HepG2 (cell line): ENCODE results near the gene CRMP1. TPM values are rescaled to one million over a fixed set of nuclear protein-coding genes. Genes with fewer than 3 reads are reported as not detected.

Source experiments
- ATAC-seq: fragments of 200-7000 bp; cut with Tn5 transposase; 3 replicates; pipeline ENCODE4 v1.9.1; 2020; ENCODE audit warnings: mild to moderate bottlenecking, moderate library complexity
- BruUV-seq: library from RNA; stranded (reverse); fragments of 400-500 nt; replicated peaks from 2 replicates; lab custom pipeline; 2021; lab: Mats Ljungman, UMichigan
- CTCF ChIA-PET: fragments of 300-600 bp; formaldehyde crosslinking; extraction: SDS; loops from one replicate; lab custom pipeline; 2021; ENCODE audit warnings: low total read pairs, inconsistent platforms, low intra/inter-chr PET ratio; lab: Yijun Ruan, JAX
- POLR2A ChIA-PET: fragments of 350-600 bp; sonication (Branson Sonifier 250); formaldehyde crosslinking; loops from one replicate; lab custom pipeline; 2020; ENCODE audit warnings: antibody characterized with exemption, inconsistent platforms; lab: Yijun Ruan, JAX
- DNase-seq: peaks from one replicate; pipeline ENCODE4 v3.0.0-alpha.2; 2015; ENCODE audit warnings: low spot score
- FAIRE-seq: peaks from 3 replicates; lab custom pipeline; 2011; peaks lifted over from hg19 to GRCh38; lab: Jason Lieb, UNC
- H2AFZ ChIP-seq: one replicate; pipeline ENCODE4 v1.6.1; 2011; ENCODE audit warnings: low read length, inconsistent platforms
- H3K27ac ChIP-seq: fragments of 300-600 bp; 3 replicates; pipeline ENCODE4 v1.8.0; 2011; ENCODE audit warnings: mixed run types, mild to moderate bottlenecking, mixed read lengths, low read length, inconsistent platforms; ENCODE audit not compliant: insufficient read depth; ENCODE audit errors: extremely low read length
- H3K27me3 ChIP-seq, 2 experiments: fragments of 200-600 bp in 1 of 2; 2 replicates in 1 of 2; 3 replicates in 1 of 2; pipeline versions ENCODE4 v1.6.0 to v1.8.0; 2011; ENCODE audit warnings: low read length in 2 of 2, mild to moderate bottlenecking in 2 of 2, moderate library complexity in 2 of 2, inconsistent platforms in 1 of 2; ENCODE audit not compliant: insufficient read depth in 2 of 2, control insufficient read depth in 1 of 2
- H3K36me3 ChIP-seq, 2 experiments: fragments of 200-600 bp in 1 of 2; replicated peaks in 1 of 2; 2 replicates in 1 of 2; 3 replicates in 1 of 2; pipeline versions ENCODE4 v1.5.1 to v1.8.0; 2011; ENCODE audit warnings: low read length in 2 of 2, inconsistent platforms in 1 of 2; ENCODE audit not compliant: insufficient read depth in 2 of 2, control insufficient read depth in 1 of 2
- H3K4me1 ChIP-seq: 2 replicates; pipeline ENCODE4 v1.5.1; 2012; ENCODE audit warnings: low read length, inconsistent platforms; ENCODE audit not compliant: insufficient read depth
- H3K4me2 ChIP-seq: 2 replicates; pipeline ENCODE4 v1.6.0; 2011; ENCODE audit warnings: low read depth, low read length, inconsistent platforms
- H3K4me3 ChIP-seq, 3 experiments: fragments of 200-600 bp in 1 of 3; sonication (generic), shearing (Covaris generic) in 1 of 3; replicated peaks in 1 of 3; 2 replicates each; pipeline ENCODE4 v1.5.1; 2011 to 2016; ENCODE audit warnings: low read length in 3 of 3, inconsistent platforms in 2 of 3, low read depth in 2 of 3, mild to moderate bottlenecking in 2 of 3, control low read depth in 1 of 3, mixed read lengths in 1 of 3; ENCODE audit not compliant: insufficient read depth in 1 of 3
- H3K79me2 ChIP-seq: one replicate; pipeline ENCODE4 v1.6.1; 2011; ENCODE audit warnings: low read length, inconsistent platforms; ENCODE audit not compliant: insufficient read depth
- H3K9ac ChIP-seq: 2 replicates; pipeline ENCODE4 v1.6.0; 2011; ENCODE audit warnings: mild to moderate bottlenecking, low read depth, low read length, inconsistent platforms; ENCODE audit not compliant: insufficient read depth
- H3K9me3 ChIP-seq: 2 replicates; pipeline ENCODE4 v1.5.1; 2012; ENCODE audit warnings: mild to moderate bottlenecking, low read length
- H4K20me1 ChIP-seq: 2 replicates; pipeline ENCODE4 v1.6.0; 2011; ENCODE audit warnings: inconsistent platforms, mild to moderate bottlenecking, low read length, moderate library complexity; ENCODE audit not compliant: insufficient read depth
- BORCS8-MEF2B ChIP-seq: sonication (generic); formaldehyde crosslinking; IDR thresholded peaks from 2 replicates; pipeline ENCODE4 v1.8.0; 2022; ENCODE audit warnings: mild to moderate bottlenecking, missing genetic modification reagents
- HES4 ChIP-seq: sonication (generic); formaldehyde crosslinking; IDR thresholded peaks from 2 replicates; pipeline ENCODE4 v1.9.0; 2021; ENCODE audit warnings: mild to moderate bottlenecking, missing genetic modification reagents, borderline replicate concordance
- REL ChIP-seq: sonication (generic); formaldehyde crosslinking; conservative IDR thresholded peaks from 2 replicates; pipeline ENCODE4 v1.8.0; 2022; ENCODE audit warnings: mild to moderate bottlenecking, missing genetic modification reagents, moderate library complexity
- REPIN1 ChIP-seq: sonication (generic); formaldehyde crosslinking; IDR thresholded peaks from 2 replicates; pipeline ENCODE4 v1.8.0; 2022; ENCODE audit warnings: missing genetic modification reagents, low read depth, mild to moderate bottlenecking, borderline replicate concordance
- RFX1 ChIP-seq: fragments of 450-650 bp; IDR thresholded peaks from 2 replicates; pipeline ENCODE4 v1.6.1; 2017
- ZNF550 ChIP-seq: sonication (generic); formaldehyde crosslinking; IDR thresholded peaks from 2 replicates; pipeline ENCODE4 v1.4.0; 2020; ENCODE audit warnings: mild to moderate bottlenecking, missing genetic modification reagents, borderline replicate concordance
- ZNF616 ChIP-seq: sonication (generic); formaldehyde crosslinking; IDR thresholded peaks from 2 replicates; pipeline ENCODE4 v1.5.0; 2020; ENCODE audit warnings: low read depth, mild to moderate bottlenecking, missing genetic modification reagents
- ZNF777 ChIP-seq: sonication (generic); formaldehyde crosslinking; IDR thresholded peaks from 2 replicates; pipeline ENCODE4 v1.4.0; 2020; ENCODE audit warnings: missing genetic modification reagents
- WGBS: methylation state at CpG from one replicate; pipeline ENCODE4 v1.1.6; 2017; ENCODE audit warnings: low lambda C conversion rate; 5-methylcytosine and 5-hydroxymethylcytosine counted together
- in situ Hi-C: cut with HindIII; loops from 2 replicates; pipeline ENCODE4 v1.10.0; 2017; ENCODE audit warnings: low pct_unique_long_range_greater_than_20kb; ENCODE audit not compliant: extremely low pct_ligation_motif_present
- intact Hi-C: fragments of 100-400 bp; cut with micrococcal nuclease; formaldehyde crosslinking; loops from one replicate; pipeline ENCODE4 v1.10.0; 2022; ENCODE audit not compliant: unreplicated experiment
- polyA plus RNA-seq, 8 experiments: library from polyadenylated mRNA; depleted of rRNA in 3 of 8; stranded (reverse) in 7 of 8; unstranded in 1 of 8; fragments of >200 nt; fragmentation: Illumina TruSeq in 4 of 8; extraction: Trizol in 4 of 8; gene quantifications; 2 replicates each; pipeline versions ENCODE4 v1.2.1 to v1.2.3, GENCODE V29; 2011 to 2016; ENCODE audit warnings: low read depth in 4 of 8, missing spikeins in 1 of 8, mixed read lengths in 1 of 8; ENCODE audit not compliant: insufficient read depth in 1 of 8
- total RNA-seq, 5 experiments: library from RNA; depleted of rRNA; stranded (reverse); fragments of >200 nt; fragmentation: Illumina TruSeq; extraction: Trizol; gene quantifications; 2 replicates each; pipeline ENCODE4 v1.2.3, GENCODE V29; 2016; ENCODE audit warnings: low read depth in 1 of 5
- TF ChIP-seq, protein P1 (sequence below): sonication (generic); formaldehyde crosslinking; IDR thresholded peaks from 2 replicates; pipeline ENCODE4 v1.4.0; 2020; ENCODE audit warnings: mild to moderate bottlenecking, missing genetic modification reagents
- TF ChIP-seq, protein P2 (sequence below): IDR thresholded peaks from 2 replicates; pipeline ENCODE4 v1.6.1; 2012; ENCODE audit warnings: low read depth, low read length, improper control_type of control experiment

The CRMP1 gene
- total and polyA plus RNA-seq, 2 of the 13 experiments (the other 11 are each of a cell fraction or from before 2014, with no cell fraction given), result not detected

GRCh38 chr4:5897674-5898073 lies 4.8 kb upstream of the CRMP1 start:
- TF ChIP-seq, protein P1, sequence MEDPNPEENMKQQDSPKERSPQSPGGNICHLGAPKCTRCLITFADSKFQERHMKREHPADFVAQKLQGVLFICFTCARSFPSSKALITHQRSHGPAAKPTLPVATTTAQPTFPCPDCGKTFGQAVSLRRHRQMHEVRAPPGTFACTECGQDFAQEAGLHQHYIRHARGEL, result no peak
- TF ChIP-seq ZNF616 (CRISPR knock-in tag), result no peak
- TF ChIP-seq, protein P2, sequence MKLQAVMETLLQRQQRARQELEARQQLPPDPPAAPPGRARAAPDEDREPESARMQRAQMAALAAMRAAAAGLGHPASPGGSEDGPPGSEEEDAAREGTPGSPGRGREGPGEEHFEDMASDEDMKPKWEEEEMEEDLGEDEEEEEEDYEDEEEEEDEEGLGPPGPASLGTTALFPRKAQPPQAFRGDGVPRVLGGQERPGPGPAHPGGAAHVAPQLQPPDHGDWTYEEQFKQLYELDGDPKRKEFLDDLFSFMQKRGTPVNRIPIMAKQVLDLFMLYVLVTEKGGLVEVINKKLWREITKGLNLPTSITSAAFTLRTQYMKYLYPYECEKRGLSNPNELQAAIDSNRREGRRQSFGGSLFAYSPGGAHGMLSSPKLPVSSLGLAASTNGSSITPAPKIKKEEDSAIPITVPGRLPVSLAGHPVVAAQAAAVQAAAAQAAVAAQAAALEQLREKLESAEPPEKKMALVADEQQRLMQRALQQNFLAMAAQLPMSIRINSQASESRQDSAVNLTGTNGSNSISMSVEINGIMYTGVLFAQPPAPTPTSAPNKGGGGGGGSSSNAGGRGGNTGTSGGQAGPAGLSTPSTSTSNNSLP, result no peak
- no peak for TF ChIP-seq REPIN1 (CRISPR knock-in tag)
- TF ChIP-seq ZNF777, result no peak
- no peak for TF ChIP-seq BORCS8-MEF2B (CRISPR knock-in tag)
- TF ChIP-seq REL (CRISPR knock-in tag), result no peak
- TF ChIP-seq ZNF550 (CRISPR knock-in tag), result no peak
- no peak for TF ChIP-seq RFX1
- TF ChIP-seq HES4 (CRISPR knock-in tag), result no peak
- H3K27me3 ChIP-seq, result peaks cover 0 to 32% of the 10 kb centered on the region in 2 experiments; a peak in 2 of 5 replicates
- no peak overlapping the region for H3K27ac ChIP-seq
- ATAC-seq (no peak), FAIRE-seq (no peak), DNase-seq (no peak)
- H3K4me3 ChIP-seq, result no peak overlapping the region
- H2AFZ ChIP-seq, result no peak overlapping the region
- no TSS peak for BruUV-seq
- no peaks in the 10 kb centered on the region for H4K20me1 ChIP-seq
- H3K36me3 ChIP-seq, result no peaks in the 10 kb centered on the region
- H3K4me2 ChIP-seq, result no peak overlapping the region
- in situ Hi-C loops, result no loop called here
- no peaks in the 10 kb centered on the region for H3K9me3 ChIP-seq
- H3K9ac ChIP-seq, result no peak overlapping the region
- POLR2A ChIA-PET, result no interaction called here
- 3% methylated on average over 7 of the region's 13 CpGs for WGBS
- no peaks in the 10 kb centered on the region for H3K79me2 ChIP-seq
- intact Hi-C loops, result loop anchor here (5.0 kb wide), 1 partner anchor 285 kb away; no protein-coding TSS in a partner anchor
- CTCF ChIA-PET, result no interaction called here
- H3K4me1 ChIP-seq, result no peaks in the 10 kb centered on the region
